HepG2 (cell line): ENCODE measurements around the gene MRPL20.
"Not testable (repeated sequence)": the region's sequence is repeated elsewhere in the genome, so short reads cannot be mapped to it uniquely, and the experiment has no call there.

Experiments used
- KLF9 ChIP-seq: IDR thresholded peaks from 2 replicates; pipeline ENCODE4 v1.6.1; 2016; ENCODE audit warnings: low read depth
- ZNF530 ChIP-seq: sonication (generic); formaldehyde crosslinking; IDR thresholded peaks from 2 replicates; pipeline ENCODE4 v1.5.0; 2020; ENCODE audit warnings: low read depth, mild to moderate bottlenecking, missing genetic modification reagents
- TF ChIP-seq, protein P1 (sequence below): sonication (generic); formaldehyde crosslinking; IDR thresholded peaks from 2 replicates; pipeline ENCODE4; 2020; ENCODE audit warnings: missing genetic modification reagents, mild to moderate bottlenecking, borderline replicate concordance
- TF ChIP-seq, protein P2 (sequence below): sonication (generic); formaldehyde crosslinking; IDR thresholded peaks from 2 replicates; pipeline ENCODE4 v1.8.0; 2023; ENCODE audit warnings: mild to moderate bottlenecking, missing genetic modification reagents

DNA sequence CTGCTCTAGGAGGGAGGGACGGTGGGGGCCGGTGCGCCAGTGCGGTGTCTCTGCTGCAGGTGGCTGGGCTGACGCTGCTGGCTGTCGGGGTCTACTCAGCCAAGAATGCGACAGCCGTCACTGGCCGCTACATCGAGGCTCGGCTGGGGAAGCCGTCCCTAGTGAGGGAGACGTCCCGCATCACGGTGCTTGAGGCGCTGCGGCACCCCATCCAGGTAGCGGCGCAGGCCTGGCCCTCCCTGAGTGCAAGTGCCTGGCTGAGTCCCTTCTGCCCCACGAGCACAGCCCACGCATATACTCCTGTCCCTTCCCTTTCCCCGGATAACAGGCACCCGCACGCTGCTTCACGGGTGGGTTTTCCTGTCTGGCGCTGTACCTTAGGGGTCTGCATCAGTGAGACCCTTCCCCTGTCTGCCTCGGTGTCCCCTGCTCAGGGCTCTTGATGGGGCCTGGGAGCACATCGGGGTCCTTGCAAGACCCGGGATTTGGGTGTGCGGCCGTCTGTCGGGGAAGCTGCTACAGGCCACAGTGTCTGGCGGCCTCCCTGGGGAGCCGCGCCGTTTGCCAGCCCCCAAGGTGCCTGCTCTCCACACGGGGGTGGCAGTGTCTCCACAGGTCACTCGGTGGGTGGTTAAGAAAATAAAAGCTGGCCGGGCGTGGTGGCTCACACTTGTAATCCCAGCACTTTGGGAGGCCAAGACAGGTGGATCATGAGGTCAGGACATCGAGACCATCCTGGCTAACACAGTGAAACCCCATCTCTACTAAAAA lies 47.4 kb upstream of the MRPL20 start:
- not testable (repeated sequence) for TF ChIP-seq KLF9, ZNF530 (CRISPR knock-in tag)
- TF ChIP-seq, protein P1, sequence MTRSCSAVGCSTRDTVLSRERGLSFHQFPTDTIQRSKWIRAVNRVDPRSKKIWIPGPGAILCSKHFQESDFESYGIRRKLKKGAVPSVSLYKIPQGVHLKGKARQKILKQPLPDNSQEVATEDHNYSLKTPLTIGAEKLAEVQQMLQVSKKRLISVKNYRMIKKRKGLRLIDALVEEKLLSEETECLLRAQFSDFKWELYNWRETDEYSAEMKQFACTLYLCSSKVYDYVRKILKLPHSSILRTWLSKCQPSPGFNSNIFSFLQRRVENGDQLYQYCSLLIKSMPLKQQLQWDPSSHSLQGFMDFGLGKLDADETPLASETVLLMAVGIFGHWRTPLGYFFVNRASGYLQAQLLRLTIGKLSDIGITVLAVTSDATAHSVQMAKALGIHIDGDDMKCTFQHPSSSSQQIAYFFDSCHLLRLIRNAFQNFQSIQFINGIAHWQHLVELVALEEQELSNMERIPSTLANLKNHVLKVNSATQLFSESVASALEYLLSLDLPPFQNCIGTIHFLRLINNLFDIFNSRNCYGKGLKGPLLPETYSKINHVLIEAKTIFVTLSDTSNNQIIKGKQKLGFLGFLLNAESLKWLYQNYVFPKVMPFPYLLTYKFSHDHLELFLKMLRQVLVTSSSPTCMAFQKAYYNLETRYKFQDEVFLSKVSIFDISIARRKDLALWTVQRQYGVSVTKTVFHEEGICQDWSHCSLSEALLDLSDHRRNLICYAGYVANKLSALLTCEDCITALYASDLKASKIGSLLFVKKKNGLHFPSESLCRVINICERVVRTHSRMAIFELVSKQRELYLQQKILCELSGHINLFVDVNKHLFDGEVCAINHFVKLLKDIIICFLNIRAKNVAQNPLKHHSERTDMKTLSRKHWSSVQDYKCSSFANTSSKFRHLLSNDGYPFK (CRISPR knock-in tag): not testable (repeated sequence)
- TF ChIP-seq, protein P2, sequence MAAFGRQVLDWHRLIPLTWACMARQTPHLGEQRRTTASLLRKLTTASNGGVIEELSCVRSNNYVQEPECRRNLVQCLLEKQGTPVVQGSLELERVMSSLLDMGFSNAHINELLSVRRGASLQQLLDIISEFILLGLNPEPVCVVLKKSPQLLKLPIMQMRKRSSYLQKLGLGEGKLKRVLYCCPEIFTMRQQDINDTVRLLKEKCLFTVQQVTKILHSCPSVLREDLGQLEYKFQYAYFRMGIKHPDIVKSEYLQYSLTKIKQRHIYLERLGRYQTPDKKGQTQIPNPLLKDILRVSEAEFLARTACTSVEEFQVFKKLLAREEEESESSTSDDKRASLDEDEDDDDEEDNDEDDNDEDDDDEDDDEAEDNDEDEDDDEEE (CRISPR knock-in tag): not testable (repeated sequence)
